HG02884 (cell line): Measurements from ENCODE around the gene IGSF21.

Experiments
- ATAC-seq: cut with Tn5 transposase; IDR thresholded peaks from one replicate; pipeline ENCODE4 v1.9.1; 2021; ENCODE audit warnings: mild to moderate bottlenecking, moderate library complexity; ENCODE audit not compliant: unreplicated experiment

IGSF21 gene

DNA sequence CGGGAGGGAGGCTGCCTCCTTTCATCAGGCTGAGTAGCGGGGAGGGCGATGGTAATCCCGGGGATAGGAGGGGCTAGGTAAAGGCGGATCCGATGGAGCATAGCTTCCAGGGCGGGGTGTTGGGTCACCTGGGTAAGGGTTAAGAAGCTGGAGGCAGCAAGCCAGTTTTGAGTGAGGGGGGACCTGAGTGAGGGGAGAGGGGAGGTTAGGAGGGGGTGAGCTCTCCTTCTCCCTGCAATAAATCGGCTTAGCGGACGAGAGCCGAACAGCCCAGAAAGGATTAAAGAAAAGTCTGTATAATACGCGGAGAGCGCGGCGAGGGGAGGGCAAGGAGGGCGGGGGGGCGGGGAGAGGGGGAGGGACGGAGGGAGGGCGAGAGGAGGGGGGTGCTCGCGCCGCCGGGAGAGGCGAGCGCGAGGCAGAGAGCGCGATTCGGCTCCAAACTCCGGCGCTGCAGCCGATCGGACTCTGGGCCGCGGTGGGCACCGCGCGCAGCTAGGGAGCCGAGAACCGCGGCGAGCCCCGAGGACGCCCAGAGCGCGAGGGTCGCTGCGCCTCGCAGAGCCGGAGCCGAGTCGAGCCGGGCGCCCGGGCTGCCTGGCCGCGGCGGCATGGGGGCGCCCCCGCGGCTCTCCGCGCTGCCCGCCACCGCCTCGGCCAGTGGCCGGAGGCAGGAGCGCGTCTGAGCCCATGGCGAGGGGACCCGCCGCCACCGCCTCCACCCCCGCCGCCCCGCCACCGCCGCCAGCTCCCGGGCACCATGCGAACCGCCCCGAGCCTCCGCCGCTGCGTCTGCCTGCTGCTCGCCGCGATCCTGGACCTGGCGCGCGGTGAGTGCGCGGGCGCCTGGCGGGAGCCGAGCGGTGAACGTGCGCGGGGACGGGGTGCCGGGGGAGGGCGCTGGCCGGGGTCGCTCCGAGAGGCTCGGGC, at the start of gene IGSF21:
TSS of gene IGSF21 (plus strand) at position 430 of the 930 bp plus-strand sequence. CDS start at position 761, 331 bp downstream.
- no peak for ATAC-seq

GRCh38 chr1:18058206-18058921, 49.2 kb upstream of the IGSF21 start:
- no peak for ATAC-seq

DNA sequence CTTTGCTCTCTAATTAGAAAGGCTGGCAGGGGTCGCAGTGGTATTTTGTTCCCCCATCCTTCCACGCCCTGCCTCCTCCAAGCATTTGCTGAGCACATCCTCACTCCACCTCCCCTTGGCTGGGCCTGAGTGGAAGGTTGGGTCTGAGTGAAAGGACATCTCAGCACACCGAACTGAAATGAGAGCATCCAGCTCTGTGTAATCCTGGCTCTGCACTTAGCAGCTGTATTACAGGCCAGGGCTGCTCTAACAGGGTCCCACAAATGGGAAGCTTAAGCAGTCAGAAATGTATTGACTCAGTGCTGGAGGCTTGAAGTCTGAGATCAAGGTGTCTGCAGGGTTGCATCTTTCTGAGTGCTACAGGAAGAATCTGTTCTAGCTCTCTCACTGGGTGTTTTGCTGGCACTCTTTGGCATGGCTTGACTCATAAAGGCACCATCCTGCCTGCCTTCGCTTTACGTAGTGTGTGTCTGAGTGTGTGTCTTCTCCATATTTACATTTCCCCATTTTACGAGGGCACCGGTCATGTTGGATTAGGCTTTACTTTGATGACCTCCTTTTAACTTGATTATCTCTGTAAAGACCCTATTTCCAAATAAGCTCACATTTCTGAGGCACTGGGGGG, 48.5 kb upstream of the IGSF21 start:
- no peak for ATAC-seq

- ATAC-seq = no peak
Observed at GRCh38 chr1:18060366-18060765, 47.2 kb upstream of the IGSF21 start.

DNA sequence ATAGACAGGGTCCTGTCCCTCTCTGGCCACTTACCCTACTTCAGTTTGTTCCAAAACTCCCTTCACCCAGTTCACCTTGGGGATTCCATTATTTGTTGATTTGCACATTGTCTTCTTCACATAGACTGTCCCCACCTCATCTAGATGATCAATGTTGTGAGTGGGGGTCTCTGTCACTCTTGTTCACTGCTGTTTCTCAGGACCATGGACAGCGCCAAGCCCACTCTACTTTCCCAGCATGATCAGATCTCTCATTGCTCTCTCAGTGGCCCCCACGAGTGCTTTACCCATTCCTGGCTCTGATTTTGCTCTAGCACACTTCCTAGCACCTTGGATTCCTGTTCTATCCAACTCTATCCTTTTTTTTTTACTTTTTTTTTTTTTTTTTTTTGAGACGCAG, 45.4 kb upstream of the IGSF21 start:
- ATAC-seq = no peak

- no peak for ATAC-seq
Observed at GRCh38 chr1:18064534-18064933, 43.1 kb upstream of the IGSF21 start.

DNA sequence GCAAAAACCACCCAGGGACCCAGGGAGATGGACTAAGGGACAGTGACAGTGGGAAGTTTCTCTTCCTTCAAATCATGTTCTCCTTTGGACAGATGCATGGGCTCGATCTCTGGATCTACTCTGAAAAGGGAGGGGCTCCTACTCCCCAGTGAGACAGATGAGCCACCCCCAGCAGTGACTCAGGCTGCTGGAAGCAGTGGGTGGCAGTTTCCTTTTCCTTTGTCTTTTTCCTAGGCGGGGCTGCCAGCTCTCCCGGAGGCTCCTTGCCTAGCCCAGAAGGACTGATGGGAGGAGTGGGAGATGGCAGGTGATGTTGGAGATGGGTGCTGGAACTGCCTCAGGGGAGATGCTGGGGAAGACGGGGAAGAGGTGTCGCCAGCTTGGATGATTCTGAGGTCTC, 41.0 kb upstream of the IGSF21 start:
- no peak for ATAC-seq

DNA sequence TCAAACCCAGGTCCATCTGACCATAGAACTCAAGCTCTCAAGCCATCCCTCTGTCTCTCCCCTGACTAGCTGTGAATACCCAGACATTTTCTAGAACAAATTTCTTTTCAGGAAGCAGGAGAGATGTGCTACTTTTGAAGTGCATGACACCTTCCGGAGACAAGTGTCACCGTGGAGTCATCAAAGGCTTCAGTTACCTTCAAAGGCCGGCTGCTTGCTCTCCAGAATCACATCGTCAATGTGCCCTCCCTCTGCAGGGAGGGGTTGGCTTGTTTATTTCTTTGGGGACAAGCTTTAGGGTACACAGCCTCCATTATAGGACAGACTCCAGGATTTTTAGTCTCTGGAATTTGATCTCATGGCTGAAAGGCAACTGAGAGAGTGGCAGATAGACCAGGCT, 37.7 kb upstream of the IGSF21 start:
- no peak for ATAC-seq

DNA sequence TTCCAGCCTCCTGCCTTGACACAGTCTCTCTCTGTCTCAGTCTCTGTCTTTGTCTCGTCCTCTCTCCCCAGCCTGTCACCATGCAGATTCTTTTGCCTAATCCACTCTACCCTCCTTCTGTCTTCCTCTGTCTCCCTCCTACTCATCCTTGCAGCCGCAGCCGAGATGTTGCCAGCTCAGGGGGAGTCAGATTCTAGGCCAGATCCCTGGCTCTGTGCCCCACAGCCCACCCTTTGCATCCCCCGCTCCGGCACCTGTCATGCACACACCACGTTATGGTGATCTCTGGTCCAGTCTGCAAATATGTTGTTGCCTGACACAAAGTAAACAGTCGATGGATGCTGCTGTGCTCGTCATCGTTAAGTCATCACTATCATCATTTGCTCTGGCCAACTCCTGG, 35.5 kb upstream of the IGSF21 start:
- no peak for ATAC-seq

- no peak for ATAC-seq
Observed at GRCh38 chr1:18073066-18073642, 34.4 kb upstream of the IGSF21 start.

GRCh38 chr1:18077657-18078215, 29.9 kb upstream of the IGSF21 start:
- ATAC-seq = no peak

GRCh38 chr1:18079941-18080735, 27.5 kb upstream of the IGSF21 start:
- ATAC-seq = no peak

DNA sequence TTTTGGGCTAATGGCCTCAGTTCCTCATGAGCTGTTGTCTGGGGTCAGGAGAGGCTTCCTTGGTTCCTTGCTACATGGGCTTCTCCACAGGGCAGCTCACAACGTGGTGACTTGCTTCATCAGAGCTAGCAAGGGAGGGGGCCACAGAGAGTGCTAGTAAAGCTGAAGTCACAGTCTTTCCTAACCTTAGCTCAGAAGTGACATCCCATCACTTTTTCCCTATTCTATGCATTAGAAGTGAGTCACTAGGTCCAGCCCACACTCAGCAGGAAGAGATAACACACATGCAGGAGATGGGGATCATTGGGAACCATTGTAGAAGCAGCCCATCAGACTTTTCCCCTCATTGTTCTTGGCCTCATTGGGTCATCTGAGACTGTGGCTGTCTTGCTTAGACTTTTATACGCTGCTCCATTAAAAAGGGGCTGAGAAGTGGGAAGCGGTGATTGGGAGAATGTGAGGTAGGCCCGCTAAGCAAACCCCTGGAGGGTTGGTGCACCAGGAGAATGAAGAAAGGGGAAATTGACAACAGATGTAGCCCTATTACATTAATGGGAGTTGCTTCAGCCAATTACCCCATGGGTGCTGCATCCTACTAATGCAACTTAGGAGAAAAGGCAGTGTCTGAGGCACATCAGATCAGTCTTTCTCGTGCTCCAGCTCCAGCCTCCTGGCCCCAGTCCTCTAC, 22.1 kb upstream of the IGSF21 start:
- ATAC-seq = no peak

GRCh38 chr1:18088077-18088594, 19.5 kb upstream of the IGSF21 start:
- no peak for ATAC-seq

GRCh38 chr1:18089488-18089887, 18.1 kb upstream of the IGSF21 start:
- ATAC-seq = no peak

GRCh38 chr1:18090636-18091035, 17.0 kb upstream of the IGSF21 start:
- no peak for ATAC-seq

GRCh38 chr1:18091660-18092446, 15.7 kb upstream of the IGSF21 start:
- no peak for ATAC-seq

DNA sequence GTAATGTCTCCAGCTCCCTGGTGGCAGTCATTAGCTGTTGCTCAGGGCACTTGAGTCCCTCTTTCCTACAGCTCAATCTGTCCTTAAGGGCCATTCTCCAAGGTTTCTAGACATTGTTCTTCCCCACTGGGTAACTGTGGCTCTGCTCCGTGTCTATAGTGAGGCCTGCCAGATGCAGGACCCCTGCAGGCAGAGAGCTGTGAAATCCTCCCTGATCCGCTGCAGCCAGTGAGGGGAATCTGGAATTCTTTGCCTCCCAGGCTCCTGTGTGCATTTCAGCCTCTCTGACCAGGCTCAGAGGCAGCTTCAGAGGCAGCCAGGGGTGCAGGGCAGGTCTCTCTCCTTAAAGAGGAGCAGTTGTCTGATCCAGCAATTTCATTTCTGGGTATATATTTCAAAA, 14.4 kb upstream of the IGSF21 start:
- no peak for ATAC-seq

DNA sequence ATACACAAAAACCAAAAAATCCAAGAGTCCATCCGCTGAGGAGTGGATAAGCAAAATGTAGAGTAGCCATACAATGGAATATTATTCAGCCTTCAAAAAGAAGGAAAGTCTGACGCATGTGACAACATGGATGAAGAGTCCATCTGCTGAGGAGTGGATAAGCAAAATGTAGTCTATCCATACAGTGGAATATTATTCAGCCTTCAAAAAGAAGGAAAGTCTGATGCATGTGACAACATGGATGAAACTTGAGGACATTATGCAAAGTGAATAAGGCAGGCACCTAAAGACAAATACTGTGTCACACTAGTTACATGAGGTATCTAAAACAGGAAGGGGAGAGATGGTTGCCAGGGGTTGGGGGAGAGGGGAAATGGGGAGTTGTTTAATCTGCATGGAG, 14.0 kb upstream of the IGSF21 start:
- no peak for ATAC-seq
